ENCODE data around the gene SLC18A3. TPM values are rescaled to one million over a fixed set of nuclear protein-coding genes. Genes with fewer than 3 reads are reported as not detected.

The SLC18A3 gene
- total RNA-seq, 4 donors from 2014 or later: not detected

DNA sequence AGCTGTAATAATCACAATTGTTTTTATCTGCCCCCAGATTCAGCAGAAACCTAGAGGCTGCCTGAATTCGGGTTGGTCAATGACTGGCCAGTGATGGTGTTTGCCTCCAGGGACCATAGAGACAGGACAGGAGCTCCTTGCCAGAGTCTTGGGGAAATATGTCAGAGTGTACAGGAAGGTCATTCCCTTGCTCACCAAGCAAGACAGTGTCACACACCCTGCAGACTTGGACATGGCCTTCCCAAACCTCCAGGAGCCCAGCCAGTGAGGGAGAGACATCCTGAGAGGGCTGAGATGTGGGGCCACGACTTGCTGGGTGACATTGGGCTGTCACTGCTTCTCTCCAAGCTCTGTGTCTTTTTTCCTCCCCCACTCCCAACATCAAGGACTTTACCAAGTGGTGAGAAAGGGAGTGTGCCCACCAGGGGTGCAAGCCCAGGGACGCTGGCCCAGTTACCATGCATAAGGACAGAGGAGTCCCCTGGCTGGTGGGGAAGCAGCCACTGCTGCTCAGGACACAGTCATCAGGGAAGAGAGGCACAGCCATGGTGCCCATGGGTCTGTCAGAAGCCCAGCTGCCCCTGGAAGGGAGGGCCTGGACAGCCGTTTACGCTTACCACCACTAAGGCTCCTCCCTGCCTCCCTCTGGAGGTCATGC is 44.1 kb downstream of the SLC18A3 start:
- TF ChIP-seq, protein P1, sequence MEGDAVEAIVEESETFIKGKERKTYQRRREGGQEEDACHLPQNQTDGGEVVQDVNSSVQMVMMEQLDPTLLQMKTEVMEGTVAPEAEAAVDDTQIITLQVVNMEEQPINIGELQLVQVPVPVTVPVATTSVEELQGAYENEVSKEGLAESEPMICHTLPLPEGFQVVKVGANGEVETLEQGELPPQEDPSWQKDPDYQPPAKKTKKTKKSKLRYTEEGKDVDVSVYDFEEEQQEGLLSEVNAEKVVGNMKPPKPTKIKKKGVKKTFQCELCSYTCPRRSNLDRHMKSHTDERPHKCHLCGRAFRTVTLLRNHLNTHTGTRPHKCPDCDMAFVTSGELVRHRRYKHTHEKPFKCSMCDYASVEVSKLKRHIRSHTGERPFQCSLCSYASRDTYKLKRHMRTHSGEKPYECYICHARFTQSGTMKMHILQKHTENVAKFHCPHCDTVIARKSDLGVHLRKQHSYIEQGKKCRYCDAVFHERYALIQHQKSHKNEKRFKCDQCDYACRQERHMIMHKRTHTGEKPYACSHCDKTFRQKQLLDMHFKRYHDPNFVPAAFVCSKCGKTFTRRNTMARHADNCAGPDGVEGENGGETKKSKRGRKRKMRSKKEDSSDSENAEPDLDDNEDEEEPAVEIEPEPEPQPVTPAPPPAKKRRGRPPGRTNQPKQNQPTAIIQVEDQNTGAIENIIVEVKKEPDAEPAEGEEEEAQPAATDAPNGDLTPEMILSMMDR (IDR thresholded peaks at IDR 0.05): no peak
- no peak for TF ChIP-seq POLR2A (IDR thresholded peaks at IDR 0.05)
- H3K4me3 ChIP-seq (replicated peaks in 1 of 3): no peak overlapping the region
- DNase-seq: no peak

DNA sequence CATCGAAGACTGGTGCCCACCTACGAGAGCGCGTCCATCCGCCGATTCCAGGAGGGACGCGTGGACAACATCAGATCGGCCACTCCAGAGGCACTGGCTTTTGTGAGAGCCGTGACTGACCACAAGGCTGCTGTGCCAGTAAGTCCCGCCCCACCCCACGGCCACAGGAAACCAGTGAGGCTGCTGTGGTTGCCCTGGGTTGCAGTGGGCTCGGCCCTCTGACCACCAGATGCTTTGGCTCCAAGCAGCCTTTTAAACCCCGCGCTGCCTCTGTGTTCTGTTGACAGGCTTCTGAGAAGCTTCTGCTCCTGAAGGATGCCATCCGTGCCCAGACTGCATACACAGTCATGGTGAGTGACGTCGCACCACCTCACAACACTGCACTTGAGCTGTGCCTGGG is 45.0 kb downstream of the SLC18A3 start:
- Histone ChIP-seq H3K36me3 (no peaks in the 10 kb centered on the region), H3K27ac (no peak overlapping the region), H3K4me3 (replicated peaks in 1 of 3) (no peak overlapping the region), H3K9me3 (no peaks in the 10 kb centered on the region), H3K4me1 (no peaks in the 10 kb centered on the region), H3K27me3 (no peaks in the 10 kb centered on the region)
- DNase-seq: no peak
- intact Hi-C loops (cut with DNase I): no loop called here
- WGBS, 2 donors: 90 to 91% methylated on average over 11 to 14 of the region's 18 CpGs
- no peak for TF ChIP-seq POLR2A (IDR thresholded peaks at IDR 0.05)
- TF ChIP-seq, protein P1 (IDR thresholded peaks at IDR 0.05): no peak

More for the DNA sequence above, 44.1 kb downstream of the SLC18A3 start:
- Histone ChIP-seq H3K9me3 (no peaks in the 10 kb centered on the region), H3K4me1 (no peaks in the 10 kb centered on the region), H3K36me3 (no peaks in the 10 kb centered on the region), H3K27me3 (no peaks in the 10 kb centered on the region), H3K27ac (no peak overlapping the region)
- 55 to 57% methylated on average over 5 of the region's 5 CpGs for WGBS, 2 donors
- intact Hi-C loops (cut with DNase I): no loop called here

DNA sequence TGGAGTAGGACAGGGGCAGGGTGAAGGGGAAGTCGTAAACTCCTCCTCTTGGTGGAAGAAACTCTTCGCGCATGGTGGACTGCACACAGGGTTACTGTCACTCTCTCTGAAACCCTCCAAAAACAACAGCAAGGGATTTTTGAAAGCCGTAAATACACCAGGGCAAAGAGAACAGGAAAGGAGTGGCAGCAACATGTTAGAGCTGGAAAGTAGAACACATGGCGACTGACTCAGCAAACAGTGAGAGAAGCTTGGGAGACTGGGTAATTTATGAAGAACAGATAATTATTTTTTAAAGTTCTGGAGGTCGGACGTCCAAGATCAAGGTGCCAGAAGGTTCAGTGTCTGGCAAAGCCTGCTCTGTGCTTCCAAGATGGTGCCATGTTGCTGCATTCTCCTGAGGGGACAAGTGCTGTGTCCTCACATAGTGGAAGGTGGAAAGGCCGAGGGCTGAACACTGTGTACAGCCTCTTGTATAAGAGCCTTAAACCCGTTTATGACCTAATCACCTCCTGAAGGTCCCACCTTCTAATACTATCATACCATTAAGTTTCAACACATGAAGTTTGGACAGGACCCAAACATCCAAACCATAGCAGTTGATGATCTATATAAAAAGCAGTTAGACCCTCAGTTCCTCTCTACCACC is 46.9 kb downstream of the SLC18A3 start:
- intact Hi-C loops (cut with DNase I): no loop called here
- Histone ChIP-seq H3K4me1 (no peaks in the 10 kb centered on the region), H3K36me3 (no peaks in the 10 kb centered on the region), H3K27ac (no peak overlapping the region), H3K4me3 (replicated peaks in 1 of 3) (no peak overlapping the region), H3K27me3 (no peaks in the 10 kb centered on the region), H3K9me3 (no peaks in the 10 kb centered on the region)
- DNase-seq: no peak
- 62 to 71% methylated on average over 9 of the region's 9 CpGs for WGBS, 2 donors
- TF ChIP-seq, protein P1 (IDR thresholded peaks at IDR 0.05): no peak
- no peak for TF ChIP-seq POLR2A (IDR thresholded peaks at IDR 0.05)

DNA sequence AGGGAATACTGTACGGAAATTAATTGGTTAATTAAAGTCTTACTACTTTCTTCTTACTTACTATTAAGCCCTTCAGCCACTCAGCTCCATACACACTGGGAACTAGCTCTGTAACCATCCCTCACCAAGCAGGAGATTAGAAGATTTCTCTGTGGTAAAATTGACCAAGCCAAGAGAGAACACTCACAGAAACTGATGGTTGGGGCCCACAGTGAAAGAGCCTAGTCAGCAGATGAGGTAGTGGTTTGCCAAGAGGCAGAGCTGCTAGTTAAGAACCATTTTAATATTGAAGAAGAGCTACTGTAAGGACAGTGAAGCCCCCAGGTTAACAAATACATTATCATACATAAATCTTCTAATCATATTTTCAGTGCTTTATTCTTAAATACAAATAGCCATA is 47.5 kb downstream of the SLC18A3 start:
- WGBS, 2 donors: 68 to 81% methylated on average over 1 of the region's 1 CpG
- no peak for TF ChIP-seq POLR2A (IDR thresholded peaks at IDR 0.05)
- TF ChIP-seq, protein P1 (IDR thresholded peaks at IDR 0.05): no peak
- no peaks in the 10 kb centered on the region for H3K36me3 ChIP-seq
- DNase-seq: no peak
- intact Hi-C loops (cut with DNase I): no loop called here
- no peaks in the 10 kb centered on the region for H3K9me3 ChIP-seq
- no peak overlapping the region for H3K27ac ChIP-seq
- no peak overlapping the region for H3K4me3 ChIP-seq (replicated peaks in 1 of 3)
- H3K27me3 ChIP-seq: no peaks in the 10 kb centered on the region
- no peaks in the 10 kb centered on the region for H3K4me1 ChIP-seq

DNA sequence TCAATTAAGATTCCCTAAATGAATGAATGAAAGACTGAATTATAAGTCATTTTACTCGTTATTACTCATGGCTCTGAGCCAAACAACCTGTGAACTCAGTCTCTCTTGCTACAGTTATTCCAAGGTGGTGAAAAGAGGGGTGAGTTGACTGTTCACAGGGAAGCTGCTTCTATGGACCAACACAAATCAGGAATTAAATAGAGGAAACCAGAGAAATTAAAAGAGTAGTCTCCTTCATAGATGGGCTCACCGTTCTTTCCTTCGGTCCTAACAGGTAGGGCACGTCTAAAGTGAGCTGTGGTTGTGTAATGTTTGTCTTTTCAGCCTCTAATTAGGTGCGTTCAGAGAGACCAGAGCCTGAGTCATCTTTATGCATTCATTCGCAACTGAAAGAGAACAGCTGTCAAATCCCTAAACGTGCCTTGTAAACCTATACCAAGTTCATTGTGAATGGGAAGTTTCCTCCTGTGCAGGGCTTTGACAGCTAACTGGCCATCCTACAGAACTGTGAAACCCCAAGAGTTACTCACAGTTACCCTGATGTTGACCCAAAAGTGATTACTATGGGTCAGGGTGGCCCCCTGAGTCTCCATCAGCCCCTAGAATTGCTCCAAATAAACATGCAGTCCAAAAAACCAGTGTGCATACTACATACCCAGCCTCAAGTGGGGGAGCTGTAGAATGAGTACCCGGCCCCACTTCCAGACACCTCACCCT is 51.2 kb downstream of the SLC18A3 start:
- no peaks in the 10 kb centered on the region for H3K36me3 ChIP-seq
- H3K4me1 ChIP-seq: no peaks in the 10 kb centered on the region
- intact Hi-C loops (cut with DNase I): no loop called here
- no peaks in the 10 kb centered on the region for H3K27me3 ChIP-seq
- no peak overlapping the region for H3K27ac ChIP-seq
- TF ChIP-seq, protein P1 (IDR thresholded peaks at IDR 0.05): no peak
- TF ChIP-seq POLR2A (IDR thresholded peaks at IDR 0.05): no peak
- H3K4me3 ChIP-seq (replicated peaks in 1 of 3): no peak overlapping the region
- H3K9me3 ChIP-seq: no peaks in the 10 kb centered on the region
- no peak for DNase-seq
- 54 to 57% methylated on average over 8 of the region's 8 CpGs for WGBS, 2 donors

Measured in thyroid gland (tissue), 4 donors.